ENCODE results near the gene DDX5. TPM values are rescaled to one million over a fixed set of nuclear protein-coding genes. Genes with fewer than 3 reads are reported as not detected.

The DDX5 gene
- total and polyA plus RNA-seq, 3 donors from 2014 or later, result 516 to 697 (median 557) TPM

GRCh38 chr17:64536913-64537312 lies 30.8 kb upstream of the DDX5 start:
- no peak for DNase-seq
- Histone ChIP-seq H3K27me3 (no peaks in the 10 kb centered on the region), H3K36me3 (ENCODE audit: low read depth, missing control alignments) (no peaks in the 10 kb centered on the region), H3K4me3 (no peak overlapping the region), H3K9me3 (no peaks in the 10 kb centered on the region), H3K4me1 (peaks cover 13% of the 10 kb centered on the region), H3K27ac (no peak overlapping the region)
- no peak for TF ChIP-seq POLR2A (IDR thresholded peaks at IDR 0.05)
- TF ChIP-seq, protein P1, sequence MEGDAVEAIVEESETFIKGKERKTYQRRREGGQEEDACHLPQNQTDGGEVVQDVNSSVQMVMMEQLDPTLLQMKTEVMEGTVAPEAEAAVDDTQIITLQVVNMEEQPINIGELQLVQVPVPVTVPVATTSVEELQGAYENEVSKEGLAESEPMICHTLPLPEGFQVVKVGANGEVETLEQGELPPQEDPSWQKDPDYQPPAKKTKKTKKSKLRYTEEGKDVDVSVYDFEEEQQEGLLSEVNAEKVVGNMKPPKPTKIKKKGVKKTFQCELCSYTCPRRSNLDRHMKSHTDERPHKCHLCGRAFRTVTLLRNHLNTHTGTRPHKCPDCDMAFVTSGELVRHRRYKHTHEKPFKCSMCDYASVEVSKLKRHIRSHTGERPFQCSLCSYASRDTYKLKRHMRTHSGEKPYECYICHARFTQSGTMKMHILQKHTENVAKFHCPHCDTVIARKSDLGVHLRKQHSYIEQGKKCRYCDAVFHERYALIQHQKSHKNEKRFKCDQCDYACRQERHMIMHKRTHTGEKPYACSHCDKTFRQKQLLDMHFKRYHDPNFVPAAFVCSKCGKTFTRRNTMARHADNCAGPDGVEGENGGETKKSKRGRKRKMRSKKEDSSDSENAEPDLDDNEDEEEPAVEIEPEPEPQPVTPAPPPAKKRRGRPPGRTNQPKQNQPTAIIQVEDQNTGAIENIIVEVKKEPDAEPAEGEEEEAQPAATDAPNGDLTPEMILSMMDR (IDR thresholded peaks at IDR 0.05), result no peak
- intact Hi-C loops (cut with DNase I; ENCODE audit: low total_unique reads), result no loop called here
- 84 to 85% methylated on average over 2 of the region's 2 CpGs for WGBS, 2 donors

DNA sequence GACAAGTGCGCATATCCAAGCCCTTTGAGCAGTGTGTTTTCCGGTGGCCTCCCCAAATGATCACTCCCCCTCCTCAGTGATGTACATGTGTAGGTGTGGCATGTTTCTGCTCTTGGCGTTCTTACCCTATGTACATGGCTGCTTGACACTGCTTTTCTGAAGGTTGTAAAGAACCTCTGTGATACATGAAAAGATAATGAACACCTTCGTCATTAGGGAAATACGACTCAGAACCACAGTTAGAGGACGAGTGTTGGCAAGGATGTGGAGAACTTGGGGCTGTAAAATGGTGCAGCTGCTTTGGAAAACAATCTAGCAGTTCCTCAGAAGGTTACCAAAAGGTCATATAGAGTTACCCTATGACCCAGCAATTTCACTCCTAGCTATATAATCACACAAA lies 29.3 kb upstream of the DDX5 start:
- Histone ChIP-seq H3K27ac (no peak overlapping the region), H3K27me3 (no peaks in the 10 kb centered on the region), H3K9me3 (no peaks in the 10 kb centered on the region), H3K4me3 (no peak overlapping the region), H3K36me3 (ENCODE audit: low read depth, missing control alignments) (no peaks in the 10 kb centered on the region), H3K4me1 (peaks cover 23% of the 10 kb centered on the region)
- intact Hi-C loops (cut with DNase I; ENCODE audit: low total_unique reads), result no loop called here
- 63 to 71% methylated on average over 6 of the region's 6 CpGs for WGBS, 2 donors
- no peak for DNase-seq
- TF ChIP-seq POLR2A (IDR thresholded peaks at IDR 0.05), result no peak
- TF ChIP-seq, protein P1 (IDR thresholded peaks at IDR 0.05), result no peak

DNA sequence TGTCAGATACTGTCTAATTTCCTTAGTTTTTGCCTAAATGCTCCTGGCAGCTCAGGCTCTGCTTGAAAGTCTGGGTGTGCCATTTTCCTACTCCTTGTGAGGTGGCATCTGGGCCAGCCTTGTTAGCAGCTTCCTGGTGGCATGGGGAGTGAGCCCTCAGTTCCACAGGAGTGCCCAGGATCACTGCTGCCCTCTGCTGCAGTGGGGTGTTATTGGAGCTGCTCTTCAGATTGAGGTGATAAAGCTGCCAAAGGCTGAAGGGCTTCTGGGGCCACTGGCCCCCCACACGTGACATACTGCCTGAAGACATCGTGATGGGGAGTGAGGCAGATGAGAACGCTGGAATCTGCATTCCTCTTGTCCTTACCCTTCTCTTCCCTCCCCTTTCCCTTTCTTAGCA lies 28.1 kb upstream of the DDX5 start:
- WGBS, 2 donors, result 73 to 75% methylated on average over 3 of the region's 3 CpGs
- no peaks in the 10 kb centered on the region for H3K9me3 ChIP-seq
- peak overlapping the region; percentile 28 to 34 for H3K27ac ChIP-seq
- peaks cover 23% of the 10 kb centered on the region for H3K4me1 ChIP-seq
- no peak overlapping the region for H3K4me3 ChIP-seq
- no peaks in the 10 kb centered on the region for H3K27me3 ChIP-seq
- TF ChIP-seq, protein P1 (IDR thresholded peaks at IDR 0.05), result no peak
- TF ChIP-seq POLR2A (IDR thresholded peaks at IDR 0.05), result no peak
- no peaks in the 10 kb centered on the region for H3K36me3 ChIP-seq (ENCODE audit: low read depth, missing control alignments)
- intact Hi-C loops (cut with DNase I; ENCODE audit: low total_unique reads), result no loop called here
- DNase-seq, result no peak

GRCh38 chr17:64533784-64534183 lies 27.7 kb upstream of the DDX5 start:
- Histone ChIP-seq H3K27me3 (no peaks in the 10 kb centered on the region), H3K4me1 (peaks cover 23% of the 10 kb centered on the region), H3K36me3 (ENCODE audit: low read depth, missing control alignments) (no peaks in the 10 kb centered on the region), H3K4me3 (no peak overlapping the region), H3K9me3 (no peaks in the 10 kb centered on the region), H3K27ac (peak overlapping the region; percentile 28 to 34)
- WGBS, 2 donors, result 26 to 42% methylated on average over 2 of the region's 2 CpGs
- no peak for DNase-seq
- intact Hi-C loops (cut with DNase I; ENCODE audit: low total_unique reads), result no loop called here
- TF ChIP-seq POLR2A (IDR thresholded peaks at IDR 0.05), result no peak
- TF ChIP-seq, protein P1 (IDR thresholded peaks at IDR 0.05), result no peak

DNA sequence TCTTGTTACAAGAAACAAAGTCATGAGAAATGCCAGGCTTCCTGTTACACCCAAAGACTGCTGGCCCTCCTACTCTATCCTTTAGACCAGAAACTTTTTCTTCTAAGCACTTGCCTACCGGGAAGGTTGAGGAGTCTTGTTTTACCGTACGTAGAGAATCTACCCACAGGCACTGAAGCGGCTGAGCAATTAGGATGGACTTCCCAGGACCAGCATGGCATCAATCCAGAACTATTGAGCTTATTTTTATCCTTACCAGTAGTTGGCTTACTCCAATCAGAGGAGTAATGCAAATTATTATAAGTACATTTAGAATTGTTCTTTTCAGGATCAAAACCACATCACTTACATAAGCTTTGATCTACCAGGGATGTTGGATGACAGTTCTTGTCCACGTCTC lies 26.3 kb upstream of the DDX5 start:
- TF ChIP-seq, protein P1 (IDR thresholded peaks at IDR 0.05), result no peak
- no peak for TF ChIP-seq POLR2A (IDR thresholded peaks at IDR 0.05)
- H3K9me3 ChIP-seq, result no peaks in the 10 kb centered on the region
- no peaks in the 10 kb centered on the region for H3K36me3 ChIP-seq (ENCODE audit: low read depth, missing control alignments)
- peak overlapping the region; percentile 5 to 22 for H3K27ac ChIP-seq
- intact Hi-C loops (cut with DNase I; ENCODE audit: low total_unique reads), result no loop called here
- H3K4me3 ChIP-seq, result no peak overlapping the region
- H3K27me3 ChIP-seq, result no peaks in the 10 kb centered on the region
- DNase-seq, result no peak
- H3K4me1 ChIP-seq, result peaks cover 23% of the 10 kb centered on the region
- 81 to 87% methylated on average over 5 of the region's 5 CpGs for WGBS, 2 donors
